ENCODE data around the gene BLM. TPM values are rescaled to one million over a fixed set of nuclear protein-coding genes. Genes with fewer than 3 reads are reported as not detected.

BLM gene
- total RNA-seq, 1 experiment from 2014 or later = 41.3 TPM

GRCh38 chr15:90691369-90691768 is 25.8 kb upstream of the BLM start:
- no peak overlapping the region for H2AFZ ChIP-seq (ENCODE audit: low read length)
- Mint-ChIP-seq H3K36me3 (ENCODE audit: insufficient read depth in 1 of 3, low read depth in 3 of 3) (peaks cover 2 to 4% (median 2%) of the 10 kb centered on the region in 3 experiments; a peak in 2 of 7 replicates), H3K4me3 (no peak overlapping the region)

More at GRCh38 chr15:90691369-90691768, 25.8 kb upstream of the BLM start:
- H3K79me2 ChIP-seq (ENCODE audit: insufficient read depth, low read length) = no peaks in the 10 kb centered on the region
- no peak overlapping the region for H2AK5ac ChIP-seq (ENCODE audit: insufficient read length, low read length)
- H3K4ac ChIP-seq (ENCODE audit: low read depth, low read length) = no peak overlapping the region
- no peak overlapping the region for H4K91ac ChIP-seq (ENCODE audit: insufficient read length, low read depth, low read length)
- no peak for DNase-seq
- H3K23ac ChIP-seq (ENCODE audit: insufficient read length, low read depth, low read length) = no peak overlapping the region
- H3K4me1 ChIP-seq (ENCODE audit: insufficient read depth, low read length) = no peaks in the 10 kb centered on the region
- H3K9me3 Mint-ChIP-seq = peaks cover 3 to 5% of the 10 kb centered on the region in 2 experiments
- no peak overlapping the region for H3K9ac ChIP-seq (ENCODE audit: extremely low read depth, insufficient read length, low read length)
- no peak overlapping the region for H2BK20ac ChIP-seq (ENCODE audit: low read depth, low read length, poor library complexity, severe bottlenecking)
- no peak overlapping the region; a peak in 1 of 7 replicates for H3K27ac Mint-ChIP-seq
- no peak overlapping the region for H4K5ac ChIP-seq (ENCODE audit: insufficient read length, low read depth, low read length)
- H4K8ac ChIP-seq (replicated peaks; ENCODE audit: insufficient read length, low read depth, low read length) = no peak overlapping the region
- no CpG with 5 or more reads among the region's 4 CpGs for WGBS (ENCODE audit: extremely low coverage, insufficient read length, low lambda C conversion rate)
- H2BK120ac ChIP-seq (ENCODE audit: low read depth, low read length, poor library complexity, severe bottlenecking) = no peak overlapping the region
- TF ChIP-seq CTCF (conservative IDR thresholded peaks at IDR 0.05) = peak; percentile 33; the same call in 2 of the 3 replicates
- no peak overlapping the region for H3K27ac ChIP-seq (ENCODE audit: insufficient read length, low read depth, low read length)
- H3K27me3 Mint-ChIP-seq (ENCODE audit: low read depth) = no peaks in the 10 kb centered on the region
- no peaks in the 10 kb centered on the region for H3K27me3 ChIP-seq (ENCODE audit: insufficient read depth, low read length)
- H3K4me2 ChIP-seq (ENCODE audit: insufficient read depth, insufficient read length, low read length) = no peak overlapping the region
- H2BK5ac ChIP-seq (ENCODE audit: insufficient read length, low read length) = no peak overlapping the region
- H3K18ac ChIP-seq (ENCODE audit: insufficient read length, low read depth, low read length) = no peak overlapping the region
- no peak overlapping the region for H2BK15ac ChIP-seq (ENCODE audit: low read depth, low read length)
- no peaks in the 10 kb centered on the region for H4K20me1 ChIP-seq (ENCODE audit: control insufficient read depth, insufficient read depth, insufficient read length)
- no peaks in the 10 kb centered on the region for H3K9me3 ChIP-seq (ENCODE audit: control insufficient read depth, low read depth, low read length)
- H3K79me1 ChIP-seq (ENCODE audit: insufficient read depth, low read depth, low read length, poor library complexity, severe bottlenecking) = no peaks in the 10 kb centered on the region
- H3K4me1 Mint-ChIP-seq = no peaks in the 10 kb centered on the region
- no peak overlapping the region for H2BK12ac ChIP-seq (ENCODE audit: insufficient read length, low read depth, low read length)
- no peak overlapping the region for H3T11ph ChIP-seq (ENCODE audit: low read length)
- no peaks in the 10 kb centered on the region for H3K23me2 ChIP-seq (ENCODE audit: insufficient read length, low read depth, low read length, poor library complexity, severe bottlenecking)
- H3K56ac ChIP-seq (ENCODE audit: insufficient read length, low read depth, low read length) = no peak overlapping the region
- no peak overlapping the region for H3K14ac ChIP-seq (ENCODE audit: insufficient read depth, low read length)

All from H9 (cell line).